HG03139 (cell line): Measurements from ENCODE around the gene ACTC1.
"Not testable (repeated sequence)": the region's sequence is repeated elsewhere in the genome, so short reads cannot be mapped to it uniquely, and the experiment has no call there.

Experiments used
- ATAC-seq: cut with Tn5 transposase; IDR thresholded peaks from one replicate; pipeline ENCODE4 v1.9.1; 2021; ENCODE audit not compliant: unreplicated experiment

Gene ACTC1

GRCh38 chr15:34795267-34796081, at the start of gene ACTC1:
ACTC1 (minus strand) TSS chr15:34795549; CDS start chr15:34794808, 741 bp downstream.
- ATAC-seq = no peak

- no peak for ATAC-seq
These were observed 45.9 kb upstream of the ACTC1 start for GRCh38 chr15:34841262-34841725.

- ATAC-seq = no peak
These were observed 42.9 kb upstream of the ACTC1 start for GRCh38 chr15:34838282-34838681.

GRCh38 chr15:34837246-34838016, 42.1 kb upstream of the ACTC1 start:
- no peak for ATAC-seq

- no peak for ATAC-seq
These were observed 33.0 kb upstream of the ACTC1 start for GRCh38 chr15:34828145-34828911.

- ATAC-seq = no peak
These were observed 26.5 kb upstream of the ACTC1 start for GRCh38 chr15:34821831-34822230.

GRCh38 chr15:34820110-34820509, 24.8 kb upstream of the ACTC1 start:
- no peak for ATAC-seq

- no peak for ATAC-seq
These were observed 23.2 kb upstream of the ACTC1 start for GRCh38 chr15:34818526-34818925.

GRCh38 chr15:34815836-34816235, 20.5 kb upstream of the ACTC1 start:
- no peak for ATAC-seq

- no peak for ATAC-seq
These were observed 18.3 kb upstream of the ACTC1 start for GRCh38 chr15:34813446-34814190.

- ATAC-seq = not testable (repeated sequence)
These were observed 17.6 kb upstream of the ACTC1 start for GRCh38 chr15:34812868-34813365.

GRCh38 chr15:34812369-34812768, 17.0 kb upstream of the ACTC1 start:
- no peak for ATAC-seq

- no peak for ATAC-seq
These were observed 15.2 kb upstream of the ACTC1 start for GRCh38 chr15:34810443-34811129.

- ATAC-seq = no peak
These were observed 13.8 kb upstream of the ACTC1 start for GRCh38 chr15:34809186-34809585.

GRCh38 chr15:34808016-34808415, 12.7 kb upstream of the ACTC1 start:
- no peak for ATAC-seq

GRCh38 chr15:34807241-34807640, 11.9 kb upstream of the ACTC1 start:
- not testable (repeated sequence) for ATAC-seq

- ATAC-seq = no peak
These were observed 9.4 kb upstream of the ACTC1 start for GRCh38 chr15:34804776-34805175.

GRCh38 chr15:34804113-34804512, 8.8 kb upstream of the ACTC1 start:
- ATAC-seq = no peak

GRCh38 chr15:34802803-34803750, 7.7 kb upstream of the ACTC1 start:
- no peak for ATAC-seq
